ENCODE measurements around the gene TMEM250. TPM values are rescaled to one million over a fixed set of nuclear protein-coding genes. Genes with fewer than 3 reads are reported as not detected.

TMEM250 gene
- total RNA-seq, 1 experiment from 2014 or later: 15.1 TPM

GRCh38 chr9:136092741-136093140, 25.9 kb downstream of the TMEM250 start:
- no peak overlapping the region for H2AFZ ChIP-seq (ENCODE audit: low read length)
- DNase-seq: no peak
- H3K9me3 ChIP-seq (ENCODE audit: low read length): no peaks in the 10 kb centered on the region
- H3K9ac ChIP-seq (ENCODE audit: low read length): no peak overlapping the region
- H3K79me2 ChIP-seq (ENCODE audit: low read length): no peaks in the 10 kb centered on the region
- no peak overlapping the region for H3K4me2 ChIP-seq (ENCODE audit: low read depth, low read length, poor library complexity, severe bottlenecking)
- no peaks in the 10 kb centered on the region for H3K27me3 ChIP-seq (ENCODE audit: low read length)
- no peak overlapping the region for H3K27ac ChIP-seq (ENCODE audit: low read length)
- H3K36me3 ChIP-seq (ENCODE audit: insufficient read depth, low read length): no peaks in the 10 kb centered on the region
- H3K9me2 ChIP-seq (replicated peaks; ENCODE audit: insufficient read depth, low read length): no peaks in the 10 kb centered on the region
- no peak overlapping the region for H3K4me3 ChIP-seq (ENCODE audit: low read length)
- H4K20me1 ChIP-seq (ENCODE audit: insufficient read depth, low read depth, low read length): no peaks in the 10 kb centered on the region; the same call in 1 of the 2 replicates
- H3K4me1 ChIP-seq (ENCODE audit: low read length): peaks cover 17% of the 10 kb centered on the region

DNA sequence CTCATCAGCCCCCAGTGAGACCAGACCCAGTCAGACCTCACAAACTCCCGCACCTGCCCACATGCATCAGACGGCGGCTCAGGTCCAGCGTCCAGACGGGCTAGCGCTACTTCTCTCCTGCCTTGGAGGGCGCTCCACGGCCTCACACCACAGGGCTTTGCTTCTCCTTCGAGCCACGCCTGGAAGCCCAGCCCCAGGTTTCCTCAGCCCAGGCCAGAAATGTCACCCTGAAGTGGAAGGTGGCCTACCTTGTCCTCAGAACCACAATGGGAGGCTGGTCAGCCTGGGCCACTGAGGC, 26.4 kb downstream of the TMEM250 start:
- Histone ChIP-seq H3K9ac (ENCODE audit: low read length) (no peak overlapping the region), H4K20me1 (ENCODE audit: insufficient read depth, low read depth, low read length) (no peaks in the 10 kb centered on the region; the same call in 1 of the 2 replicates), H3K9me2 (replicated peaks; ENCODE audit: insufficient read depth, low read length) (no peaks in the 10 kb centered on the region), H2AFZ (ENCODE audit: low read length) (no peak overlapping the region), H3K36me3 (ENCODE audit: insufficient read depth, low read length) (no peaks in the 10 kb centered on the region), H3K4me3 (ENCODE audit: low read length) (no peak overlapping the region), H3K27me3 (ENCODE audit: low read length) (no peaks in the 10 kb centered on the region), H3K9me3 (ENCODE audit: low read length) (no peaks in the 10 kb centered on the region), H3K79me2 (ENCODE audit: low read length) (no peaks in the 10 kb centered on the region), H3K4me1 (ENCODE audit: low read length) (peaks cover 17% of the 10 kb centered on the region), H3K27ac (ENCODE audit: low read length) (no peak overlapping the region), H3K4me2 (ENCODE audit: low read depth, low read length, poor library complexity, severe bottlenecking) (no peak overlapping the region)
- DNase-seq: no peak

GRCh38 chr9:136091582-136092352, 26.9 kb downstream of the TMEM250 start:
- no peak overlapping the region for H2AFZ ChIP-seq (ENCODE audit: low read length)
- no peaks in the 10 kb centered on the region; the same call in 1 of the 2 replicates for H4K20me1 ChIP-seq (ENCODE audit: insufficient read depth, low read depth, low read length)
- no peak overlapping the region for H3K9ac ChIP-seq (ENCODE audit: low read length)
- no peaks in the 10 kb centered on the region for H3K79me2 ChIP-seq (ENCODE audit: low read length)
- H3K4me1 ChIP-seq (ENCODE audit: low read length): peaks cover 17% of the 10 kb centered on the region
- no peaks in the 10 kb centered on the region for H3K36me3 ChIP-seq (ENCODE audit: insufficient read depth, low read length)
- no peaks in the 10 kb centered on the region for H3K9me2 ChIP-seq (replicated peaks; ENCODE audit: insufficient read depth, low read length)
- H3K9me3 ChIP-seq (ENCODE audit: low read length): no peaks in the 10 kb centered on the region
- H3K27ac ChIP-seq (ENCODE audit: low read length): no peak overlapping the region
- no peak overlapping the region for H3K4me3 ChIP-seq (ENCODE audit: low read length)
- no peaks in the 10 kb centered on the region for H3K27me3 ChIP-seq (ENCODE audit: low read length)
- no peak overlapping the region for H3K4me2 ChIP-seq (ENCODE audit: low read depth, low read length, poor library complexity, severe bottlenecking)
- no peak for DNase-seq

GRCh38 chr9:136090768-136091581, 27.7 kb downstream of the TMEM250 start:
- Histone ChIP-seq H3K4me1 (ENCODE audit: low read length) (peaks cover 17% of the 10 kb centered on the region), H3K4me2 (ENCODE audit: low read depth, low read length, poor library complexity, severe bottlenecking) (no peak overlapping the region), H3K36me3 (ENCODE audit: insufficient read depth, low read length) (no peaks in the 10 kb centered on the region), H4K20me1 (ENCODE audit: insufficient read depth, low read depth, low read length) (no peaks in the 10 kb centered on the region; the same call in 1 of the 2 replicates), H3K27me3 (ENCODE audit: low read length) (no peaks in the 10 kb centered on the region), H3K27ac (ENCODE audit: low read length) (no peak overlapping the region), H3K9me2 (replicated peaks; ENCODE audit: insufficient read depth, low read length) (no peaks in the 10 kb centered on the region), H3K4me3 (ENCODE audit: low read length) (no peak overlapping the region), H3K9me3 (ENCODE audit: low read length) (no peaks in the 10 kb centered on the region), H3K9ac (ENCODE audit: low read length) (no peak overlapping the region), H2AFZ (ENCODE audit: low read length) (no peak overlapping the region), H3K79me2 (ENCODE audit: low read length) (no peaks in the 10 kb centered on the region)
- DNase-seq: no peak

- H4K20me1 ChIP-seq (ENCODE audit: insufficient read depth, low read depth, low read length): no peaks in the 10 kb centered on the region; the same call in 1 of the 2 replicates
- no peak for DNase-seq
- H3K9me3 ChIP-seq (ENCODE audit: low read length): no peaks in the 10 kb centered on the region
- H3K36me3 ChIP-seq (ENCODE audit: insufficient read depth, low read length): no peaks in the 10 kb centered on the region
- no peaks in the 10 kb centered on the region for H3K27me3 ChIP-seq (ENCODE audit: low read length)
- H3K9ac ChIP-seq (ENCODE audit: low read length): no peak overlapping the region
- H3K27ac ChIP-seq (ENCODE audit: low read length): no peak overlapping the region
- H3K79me2 ChIP-seq (ENCODE audit: low read length): no peaks in the 10 kb centered on the region
- no peak overlapping the region for H3K4me3 ChIP-seq (ENCODE audit: low read length)
- no peak overlapping the region for H3K4me2 ChIP-seq (ENCODE audit: low read depth, low read length, poor library complexity, severe bottlenecking)
- H2AFZ ChIP-seq (ENCODE audit: low read length): no peak overlapping the region
- no peaks in the 10 kb centered on the region for H3K9me2 ChIP-seq (replicated peaks; ENCODE audit: insufficient read depth, low read length)
- H3K4me1 ChIP-seq (ENCODE audit: low read length): peaks cover 17% of the 10 kb centered on the region
Observed at GRCh38 chr9:136090056-136090735, 28.5 kb downstream of the TMEM250 start.

- H3K4me1 ChIP-seq (ENCODE audit: low read length): peaks cover 17% of the 10 kb centered on the region
- no peaks in the 10 kb centered on the region for H3K36me3 ChIP-seq (ENCODE audit: insufficient read depth, low read length)
- no peak overlapping the region for H3K27ac ChIP-seq (ENCODE audit: low read length)
- H3K79me2 ChIP-seq (ENCODE audit: low read length): no peaks in the 10 kb centered on the region
- no peaks in the 10 kb centered on the region; the same call in 1 of the 2 replicates for H4K20me1 ChIP-seq (ENCODE audit: insufficient read depth, low read depth, low read length)
- 0 out of 2 replicates have a peak overlapping the region, but pooled peaks have one; percentile 48 for H3K4me3 ChIP-seq (ENCODE audit: low read length)
- H2AFZ ChIP-seq (ENCODE audit: low read length): no peak overlapping the region
- H3K9me3 ChIP-seq (ENCODE audit: low read length): no peaks in the 10 kb centered on the region
- H3K27me3 ChIP-seq (ENCODE audit: low read length): no peaks in the 10 kb centered on the region
- peak; percentile 64 for DNase-seq
- no peaks in the 10 kb centered on the region for H3K9me2 ChIP-seq (replicated peaks; ENCODE audit: insufficient read depth, low read length)
- peak overlapping the region; percentile 65 for H3K4me2 ChIP-seq (ENCODE audit: low read depth, low read length, poor library complexity, severe bottlenecking)
- H3K9ac ChIP-seq (ENCODE audit: low read length): no peak overlapping the region
Observed at GRCh38 chr9:136089697-136090045, 29.0 kb downstream of the TMEM250 start.

DNA sequence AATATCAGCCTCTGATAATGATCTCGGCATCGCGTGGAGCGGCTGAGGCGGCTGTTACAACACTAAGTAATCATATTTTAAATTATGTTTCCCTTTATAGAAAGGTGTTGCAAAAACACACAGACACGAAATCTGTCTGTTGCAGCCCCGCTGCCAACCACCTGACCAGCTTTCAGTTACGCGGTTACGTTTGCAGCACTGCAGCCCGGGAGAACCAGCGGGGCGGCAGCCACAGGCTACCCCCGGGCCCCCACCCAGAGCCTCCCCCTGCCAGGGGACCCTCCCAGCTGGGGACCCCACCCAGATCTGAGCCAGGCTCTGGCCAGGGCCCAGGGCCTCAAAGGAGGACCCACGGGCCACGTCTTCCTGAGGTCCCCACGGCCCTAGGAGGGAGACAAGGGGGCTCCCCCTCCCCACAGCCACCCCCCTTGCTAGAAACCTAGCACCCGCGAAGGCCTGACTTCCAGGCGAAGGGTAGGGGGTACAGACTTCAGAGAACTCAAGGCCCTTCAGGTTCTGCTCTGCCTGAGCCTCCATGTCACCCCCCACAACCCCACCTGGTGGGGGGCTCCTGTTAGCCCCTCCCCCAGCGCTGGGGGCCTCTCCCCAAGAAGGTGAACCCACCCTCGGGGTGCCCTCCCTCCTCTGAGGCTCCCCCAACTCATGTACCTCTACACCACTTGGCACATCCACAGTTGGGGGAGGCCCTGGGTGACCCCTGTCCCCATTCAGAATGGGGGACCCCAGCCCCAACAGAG, 29.6 kb downstream of the TMEM250 start:
- Histone ChIP-seq H3K27ac (ENCODE audit: low read length) (no peak overlapping the region), H3K36me3 (ENCODE audit: insufficient read depth, low read length) (no peaks in the 10 kb centered on the region), H3K9ac (ENCODE audit: low read length) (peak overlapping the region; percentile 54), H3K4me1 (ENCODE audit: low read length) (peaks cover 17% of the 10 kb centered on the region), H3K9me2 (replicated peaks; ENCODE audit: insufficient read depth, low read length) (no peaks in the 10 kb centered on the region), H2AFZ (ENCODE audit: low read length) (0 out of 2 replicates have a peak overlapping the region, but pooled peaks have one; percentile 56), H3K79me2 (ENCODE audit: low read length) (no peaks in the 10 kb centered on the region), H3K4me3 (ENCODE audit: low read length) (peak overlapping the region; percentile 48), H3K9me3 (ENCODE audit: low read length) (no peaks in the 10 kb centered on the region), H3K27me3 (ENCODE audit: low read length) (no peaks in the 10 kb centered on the region), H4K20me1 (ENCODE audit: insufficient read depth, low read depth, low read length) (no peaks in the 10 kb centered on the region; the same call in 1 of the 2 replicates), H3K4me2 (ENCODE audit: low read depth, low read length, poor library complexity, severe bottlenecking) (peak overlapping the region; percentile 65)
- DNase-seq: peak; percentile 55

Measured in Karpas-422 (cell line).